Osteoblast (primary cell): ENCODE data around the gene DLST. TPM values are rescaled to one million over a fixed set of nuclear protein-coding genes. Genes with fewer than 3 reads are reported as not detected.

Source experiments
- DNase-seq: peaks from one replicate; pipeline ENCODE4 v3.0.0; 2011; ENCODE audit warnings: low spot score, mixed read lengths; ENCODE audit not compliant: insufficient read length; ENCODE audit errors: missing footprints
- H2AFZ ChIP-seq: 2 replicates; pipeline ENCODE4 v1.6.0; 2011; ENCODE audit warnings: mild to moderate bottlenecking, low read length
- H3K27ac ChIP-seq: 2 replicates; pipeline ENCODE4 v1.5.1; 2011; ENCODE audit warnings: mild to moderate bottlenecking, low read depth, low read length, moderate library complexity
- H3K27me3 ChIP-seq: 2 replicates; pipeline ENCODE4 v1.6.0; 2012; ENCODE audit warnings: mild to moderate bottlenecking, control low read depth, inconsistent platforms, low read length, moderate library complexity; ENCODE audit not compliant: insufficient read depth
- H3K36me3 ChIP-seq: 2 replicates; pipeline ENCODE4 v1.5.1; 2011; ENCODE audit warnings: mild to moderate bottlenecking, low read length, control low read depth, moderate library complexity; ENCODE audit not compliant: insufficient read depth
- H3K4me1 ChIP-seq: 2 replicates; pipeline ENCODE4 v1.5.1; 2011; ENCODE audit warnings: mild to moderate bottlenecking, low read length, control low read depth, moderate library complexity; ENCODE audit not compliant: insufficient read depth
- H3K4me2 ChIP-seq: 2 replicates; pipeline ENCODE4 v1.6.0; 2011; ENCODE audit warnings: mild to moderate bottlenecking, low read length; ENCODE audit not compliant: insufficient read depth
- H3K4me3 ChIP-seq: fragments of 200-600 bp; sonication (generic); 3 replicates; pipeline ENCODE4 v1.5.1; 2012; ENCODE audit warnings: mild to moderate bottlenecking, low read length, inconsistent platforms; ENCODE audit not compliant: insufficient read depth
- H3K79me2 ChIP-seq: 2 replicates; pipeline ENCODE4 v1.6.0; 2012; ENCODE audit warnings: mild to moderate bottlenecking, low read length, control low read depth, inconsistent platforms; ENCODE audit not compliant: insufficient read depth
- H3K9me3 ChIP-seq: 2 replicates; pipeline ENCODE4 v1.5.1; 2011; ENCODE audit warnings: low read depth, low read length, control low read depth
- H4K20me1 ChIP-seq: 2 replicates; pipeline ENCODE4 v1.6.0; 2012; ENCODE audit warnings: mild to moderate bottlenecking, low read length, control low read depth; ENCODE audit not compliant: insufficient read depth
- total RNA-seq: library from RNA; depleted of rRNA; stranded (reverse); fragments of >200 nt; gene quantifications from 2 replicates; pipeline ENCODE4 v1.2.3, GENCODE V29; 2012
- TF ChIP-seq, protein P1 (sequence below): IDR thresholded peaks from 2 replicates; pipeline ENCODE4 v1.5.1; 2011; ENCODE audit warnings: mild to moderate bottlenecking, low read depth, low read length, moderate library complexity; ENCODE audit errors: extremely low read depth

Gene DLST
- total RNA-seq, 1 donor = 69.8 TPM

DNA sequence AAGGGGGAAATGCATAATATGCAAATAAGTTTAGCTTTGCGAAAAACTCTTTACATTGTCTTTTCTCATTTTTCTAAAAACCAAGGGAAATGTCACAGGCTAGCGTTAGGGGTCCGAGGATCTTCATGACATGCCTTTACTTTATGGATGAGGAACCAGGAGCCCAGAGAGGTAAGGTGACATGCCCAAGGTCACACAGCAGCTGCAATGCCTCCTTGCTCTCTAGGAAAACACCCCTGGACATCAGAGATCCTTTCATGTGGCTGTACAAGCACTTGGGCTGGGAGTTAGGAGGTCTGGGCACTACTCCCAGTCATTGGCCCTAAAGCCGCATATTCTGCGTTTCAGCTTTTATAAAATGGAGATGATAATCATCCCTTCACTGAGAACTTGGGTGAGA lies 6.5 kb upstream of the DLST start:
- Histone ChIP-seq H3K4me3 (no peak overlapping the region), H2AFZ (no peak overlapping the region)

DNA sequence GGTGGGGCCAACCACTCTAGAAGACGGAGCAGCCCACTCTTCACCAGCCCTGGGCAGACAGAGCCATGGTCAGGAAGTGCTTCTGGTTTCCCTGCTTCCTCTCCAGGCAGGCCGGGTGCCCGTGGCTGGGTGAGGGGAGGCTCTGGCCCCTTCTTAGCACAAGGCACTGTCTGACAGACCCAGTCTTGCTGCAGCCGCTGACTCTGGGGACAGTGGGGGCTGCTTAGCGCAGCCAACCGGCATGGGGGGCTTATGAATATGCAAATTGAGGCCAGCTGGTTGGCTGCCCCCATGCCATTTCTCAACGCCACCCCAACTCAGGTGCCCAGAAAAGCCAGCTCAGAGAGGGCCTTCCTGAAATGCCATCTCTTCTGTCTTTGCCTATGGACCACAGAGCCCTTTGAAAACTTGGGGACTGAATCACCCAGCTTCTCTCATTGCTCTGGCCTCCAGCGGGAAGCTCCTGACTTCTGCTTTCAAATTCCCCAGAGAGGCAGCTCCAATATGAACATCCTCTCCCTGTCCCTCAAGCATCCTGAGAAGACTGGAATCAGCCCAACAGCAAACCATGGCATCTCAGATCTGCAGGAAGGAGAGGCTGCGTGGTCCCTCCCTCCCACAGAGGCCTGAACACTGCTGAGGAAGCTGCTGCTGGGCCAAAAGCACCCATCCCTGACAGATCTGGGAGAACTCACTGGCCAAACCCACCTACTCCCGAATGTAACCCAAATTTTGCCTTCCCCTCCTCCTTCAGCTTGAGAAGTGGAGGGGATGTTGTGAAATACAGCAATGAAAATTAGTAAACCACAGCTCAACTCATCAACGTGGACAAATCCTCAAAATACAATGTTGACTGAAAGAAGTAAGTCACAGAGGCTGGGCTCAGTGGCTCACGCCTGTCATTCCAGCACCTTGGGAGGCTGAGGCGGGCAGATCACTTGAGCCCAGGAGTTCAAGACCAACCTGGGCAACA lies 5.5 kb upstream of the DLST start, which contains the start of gene PROX2:
Gene PROX2 (minus strand): TSS at position 205 of the 973 bp plus-strand sequence. CDS start 12,311 bp downstream, outside the sequence.
- H3K36me3 ChIP-seq = no peaks in the 10 kb centered on the region
- no peak within 1 kb of the TSS for H3K4me3 ChIP-seq
- H4K20me1 ChIP-seq = no peaks in the 10 kb centered on the region
- H3K9me3 ChIP-seq = no peaks in the 10 kb centered on the region
- peak within 1 kb of the TSS; percentile 19 for H2AFZ ChIP-seq
- no peak within 1 kb of the TSS for H3K4me2 ChIP-seq
- no peak within 1 kb of the TSS for H3K27ac ChIP-seq
- H3K79me2 ChIP-seq = no peaks in the 10 kb centered on the region
- peak; percentile 66 for DNase-seq
- peaks cover 12% of the 10 kb centered on the region for H3K4me1 ChIP-seq
- H3K27me3 ChIP-seq = no peaks in the 10 kb centered on the region
- TF ChIP-seq, protein P1, sequence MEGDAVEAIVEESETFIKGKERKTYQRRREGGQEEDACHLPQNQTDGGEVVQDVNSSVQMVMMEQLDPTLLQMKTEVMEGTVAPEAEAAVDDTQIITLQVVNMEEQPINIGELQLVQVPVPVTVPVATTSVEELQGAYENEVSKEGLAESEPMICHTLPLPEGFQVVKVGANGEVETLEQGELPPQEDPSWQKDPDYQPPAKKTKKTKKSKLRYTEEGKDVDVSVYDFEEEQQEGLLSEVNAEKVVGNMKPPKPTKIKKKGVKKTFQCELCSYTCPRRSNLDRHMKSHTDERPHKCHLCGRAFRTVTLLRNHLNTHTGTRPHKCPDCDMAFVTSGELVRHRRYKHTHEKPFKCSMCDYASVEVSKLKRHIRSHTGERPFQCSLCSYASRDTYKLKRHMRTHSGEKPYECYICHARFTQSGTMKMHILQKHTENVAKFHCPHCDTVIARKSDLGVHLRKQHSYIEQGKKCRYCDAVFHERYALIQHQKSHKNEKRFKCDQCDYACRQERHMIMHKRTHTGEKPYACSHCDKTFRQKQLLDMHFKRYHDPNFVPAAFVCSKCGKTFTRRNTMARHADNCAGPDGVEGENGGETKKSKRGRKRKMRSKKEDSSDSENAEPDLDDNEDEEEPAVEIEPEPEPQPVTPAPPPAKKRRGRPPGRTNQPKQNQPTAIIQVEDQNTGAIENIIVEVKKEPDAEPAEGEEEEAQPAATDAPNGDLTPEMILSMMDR = no peak

More for the DNA sequence above, 6.5 kb upstream of the DLST start:
- H3K27me3 ChIP-seq = no peaks in the 10 kb centered on the region
- no peaks in the 10 kb centered on the region for H3K9me3 ChIP-seq
- TF ChIP-seq, protein P1 = no peak
- no peak for DNase-seq
- no peaks in the 10 kb centered on the region for H3K79me2 ChIP-seq
- H3K36me3 ChIP-seq = no peaks in the 10 kb centered on the region
- H3K27ac ChIP-seq = no peak overlapping the region
- no peak overlapping the region for H3K4me2 ChIP-seq
- H4K20me1 ChIP-seq = no peaks in the 10 kb centered on the region
- peaks cover 8% of the 10 kb centered on the region for H3K4me1 ChIP-seq

DNA sequence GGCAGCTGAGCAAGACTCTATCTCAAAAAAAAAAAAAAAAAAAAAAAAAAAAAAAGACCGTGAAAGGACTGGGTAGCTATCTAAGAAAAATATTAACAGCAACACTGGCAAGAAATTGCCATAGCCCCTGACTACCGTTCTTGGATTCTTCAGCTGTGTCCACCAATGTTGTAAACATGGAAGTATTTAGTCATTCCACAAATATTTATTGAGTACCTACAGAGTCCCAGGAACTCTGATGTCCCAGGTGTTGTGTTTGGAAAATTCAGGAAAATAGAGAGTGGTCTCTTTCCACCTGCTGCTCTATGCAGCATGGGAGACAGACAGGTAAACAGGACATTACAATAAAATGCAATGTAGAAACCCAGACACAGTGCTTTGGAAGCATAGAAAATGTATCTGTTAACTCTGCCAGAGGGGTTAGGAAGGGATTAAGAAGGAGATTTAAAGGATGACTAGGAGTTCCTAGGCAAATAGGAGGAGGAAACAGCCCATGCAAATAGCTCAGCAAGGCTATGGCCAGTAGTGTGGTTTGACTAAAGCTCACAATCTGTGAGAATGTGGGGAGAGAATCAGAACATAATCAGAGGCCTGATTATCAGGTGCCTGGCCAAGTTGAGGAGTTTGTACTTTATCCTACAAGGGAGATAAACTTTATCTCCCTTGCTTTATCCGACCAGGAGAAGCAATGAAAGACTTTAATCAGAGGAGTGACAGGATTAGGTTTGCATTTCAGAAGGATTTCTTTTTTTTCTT lies 2.1 kb upstream of the DLST start:
- peaks cover 28% of the 10 kb centered on the region for H3K79me2 ChIP-seq
- H3K4me3 ChIP-seq = no peak overlapping the region
- H2AFZ ChIP-seq = no peak overlapping the region
- no peak overlapping the region for H3K4me2 ChIP-seq
- H4K20me1 ChIP-seq = peaks cover 19% of the 10 kb centered on the region
- H3K9me3 ChIP-seq = no peaks in the 10 kb centered on the region
- H3K27ac ChIP-seq = no peak overlapping the region
- H3K4me1 ChIP-seq = peaks cover 30% of the 10 kb centered on the region
- no peak for DNase-seq
- H3K27me3 ChIP-seq = no peaks in the 10 kb centered on the region
- no peaks in the 10 kb centered on the region for H3K36me3 ChIP-seq
- TF ChIP-seq, protein P1 = no peak
